Vagina (tissue), 2 donors: ENCODE results near the gene DROSHA. TPM values are rescaled to one million over a fixed set of nuclear protein-coding genes. Genes with fewer than 3 reads are reported as not detected.
A peak's percentile ranks its signal among the peaks of the same experiment; 100 is the strongest.

Experiments used
- DNase-seq, 2 donors: peaks; one replicate each; pipeline ENCODE4 v3.0.0-alpha.2; 2017; ENCODE audit errors: extremely low spot score in 2 of 2
- H3K27ac ChIP-seq: fragments of 200-600 bp; sonication (generic); one replicate; pipeline ENCODE4 v1.5.1; 2019
- H3K27me3 ChIP-seq: fragments of 200-600 bp; sonication (generic); one replicate; pipeline ENCODE4 v1.5.1; 2019
- H3K36me3 ChIP-seq, 2 donors: fragments of 200-600 bp; sonication (generic); one replicate each; pipeline ENCODE4 v1.5.1; 2017 to 2019
- H3K4me1 ChIP-seq: fragments of 200-600 bp; sonication (generic); one replicate; pipeline ENCODE4 v1.5.1; 2019
- H3K4me3 ChIP-seq, 2 donors: fragments of 200-600 bp; sonication (generic); 1 replicate in 1 of 2; 2 replicates in 1 of 2; pipeline ENCODE4 v1.5.1; 2016 to 2019
- H3K9me3 ChIP-seq: fragments of 200-600 bp; sonication (generic); one replicate; pipeline ENCODE4 v1.5.1; 2019
- POLR2A ChIP-seq, 2 donors: fragments of 450-650 bp; IDR thresholded peaks; one replicate each; pipeline ENCODE4 v1.6.1; 2017; ENCODE audit warnings: antibody characterized with exemption in 2 of 2, mild to moderate bottlenecking in 2 of 2, moderate library complexity in 2 of 2
- POLR2AphosphoS5 ChIP-seq, 2 donors: sonication (generic); formaldehyde crosslinking; IDR thresholded peaks; one replicate each; pipeline ENCODE4 v1.9.0; 2017; ENCODE audit warnings: antibody characterized with exemption in 2 of 2, mild to moderate bottlenecking in 2 of 2, low read depth in 1 of 2; ENCODE audit not compliant: insufficient read depth in 1 of 2
- intact Hi-C: fragments of 100-400 bp; cut with DNase I; formaldehyde crosslinking; loops from one replicate; pipeline ENCODE4 v1.15.1; 2023
- total RNA-seq: library from RNA; depleted of rRNA; stranded (reverse); fragments of >200 nt; gene quantifications from one replicate; pipeline ENCODE4 v1.2.3, GENCODE V29; 2016
- TF ChIP-seq, protein P1 (sequence below), 3 experiments: fragments of 450-650 bp in 2 of 3; fragments of 200-600 bp in 1 of 3; sonication (generic) in 1 of 3; IDR thresholded peaks; one replicate each; pipeline ENCODE4 v1.5.1; 2017 to 2019; ENCODE audit warnings: antibody characterized with exemption in 3 of 3, mild to moderate bottlenecking in 2 of 3, moderate library complexity in 2 of 3

DROSHA gene
- total RNA-seq, 1 donor from 2014 or later: 50.1 TPM

DNA sequence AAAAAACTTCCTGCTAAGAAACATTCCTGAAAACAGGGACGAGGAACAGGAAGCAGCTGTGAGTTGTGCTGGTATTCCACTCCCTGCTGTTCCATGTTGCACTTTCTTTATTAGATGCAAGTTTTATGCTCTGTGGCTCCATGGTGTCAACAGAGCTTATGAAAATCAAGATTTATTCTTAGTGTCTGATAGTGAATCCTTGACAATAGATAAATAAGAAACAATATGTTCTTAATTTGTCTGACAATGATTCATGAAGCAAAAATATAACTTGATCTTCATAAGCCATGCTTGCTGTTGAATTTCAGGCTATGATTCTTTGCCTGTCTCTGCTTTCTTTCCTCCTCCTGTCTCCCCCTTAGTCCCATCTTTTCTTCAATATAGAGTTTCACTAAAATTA is 119.6 kb downstream of the DROSHA start:
- Histone ChIP-seq H3K4me1 (peaks cover 30% of the 10 kb centered on the region), H3K27me3 (no peaks in the 10 kb centered on the region), H3K9me3 (no peaks in the 10 kb centered on the region), H3K4me3 (no peak overlapping the region), H3K36me3 (peaks cover 0 to 3% of the 10 kb centered on the region in 2 donors), H3K27ac (no peak overlapping the region)
- DNase-seq: no peak
- no peak for TF ChIP-seq POLR2AphosphoS5 (IDR thresholded peaks at IDR 0.05; ENCODE audit: insufficient read depth in 1 of 2, low read depth in 1 of 2)
- TF ChIP-seq POLR2A (IDR thresholded peaks at IDR 0.05): no peak
- TF ChIP-seq, protein P1, sequence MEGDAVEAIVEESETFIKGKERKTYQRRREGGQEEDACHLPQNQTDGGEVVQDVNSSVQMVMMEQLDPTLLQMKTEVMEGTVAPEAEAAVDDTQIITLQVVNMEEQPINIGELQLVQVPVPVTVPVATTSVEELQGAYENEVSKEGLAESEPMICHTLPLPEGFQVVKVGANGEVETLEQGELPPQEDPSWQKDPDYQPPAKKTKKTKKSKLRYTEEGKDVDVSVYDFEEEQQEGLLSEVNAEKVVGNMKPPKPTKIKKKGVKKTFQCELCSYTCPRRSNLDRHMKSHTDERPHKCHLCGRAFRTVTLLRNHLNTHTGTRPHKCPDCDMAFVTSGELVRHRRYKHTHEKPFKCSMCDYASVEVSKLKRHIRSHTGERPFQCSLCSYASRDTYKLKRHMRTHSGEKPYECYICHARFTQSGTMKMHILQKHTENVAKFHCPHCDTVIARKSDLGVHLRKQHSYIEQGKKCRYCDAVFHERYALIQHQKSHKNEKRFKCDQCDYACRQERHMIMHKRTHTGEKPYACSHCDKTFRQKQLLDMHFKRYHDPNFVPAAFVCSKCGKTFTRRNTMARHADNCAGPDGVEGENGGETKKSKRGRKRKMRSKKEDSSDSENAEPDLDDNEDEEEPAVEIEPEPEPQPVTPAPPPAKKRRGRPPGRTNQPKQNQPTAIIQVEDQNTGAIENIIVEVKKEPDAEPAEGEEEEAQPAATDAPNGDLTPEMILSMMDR (IDR thresholded peaks at IDR 0.05): no peak
- intact Hi-C loops: no loop called here

DNA sequence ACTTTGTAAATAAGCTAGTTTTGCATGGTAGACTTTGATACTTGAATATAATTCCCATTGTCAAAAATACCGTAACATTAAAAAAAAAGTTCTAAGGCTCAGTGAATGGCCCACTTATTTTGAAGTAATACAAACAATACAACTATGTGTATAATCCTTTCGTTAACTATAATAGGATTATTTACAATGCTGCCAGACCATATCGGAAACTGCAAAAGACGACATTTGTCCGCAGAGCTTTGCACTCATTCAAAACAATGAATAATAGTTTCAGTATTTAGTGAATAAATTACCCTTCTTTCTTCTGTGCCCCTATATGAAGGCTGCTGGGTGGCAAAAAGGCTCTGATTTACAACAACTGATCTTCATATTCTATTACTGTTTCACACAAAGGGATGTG is 121.8 kb downstream of the DROSHA start:
- H3K27me3 ChIP-seq: no peaks in the 10 kb centered on the region
- intact Hi-C loops: no loop called here
- no peak for DNase-seq
- H3K36me3 ChIP-seq: peaks cover 0 to 10% of the 10 kb centered on the region in 2 donors
- peaks cover 30% of the 10 kb centered on the region for H3K4me1 ChIP-seq
- no peak overlapping the region for H3K27ac ChIP-seq
- TF ChIP-seq, protein P1 (IDR thresholded peaks at IDR 0.05): no peak
- TF ChIP-seq POLR2A (IDR thresholded peaks at IDR 0.05): no peak
- TF ChIP-seq POLR2AphosphoS5 (IDR thresholded peaks at IDR 0.05; ENCODE audit: insufficient read depth in 1 of 2, low read depth in 1 of 2): no peak
- no peak overlapping the region for H3K4me3 ChIP-seq
- no peaks in the 10 kb centered on the region for H3K9me3 ChIP-seq

DNA sequence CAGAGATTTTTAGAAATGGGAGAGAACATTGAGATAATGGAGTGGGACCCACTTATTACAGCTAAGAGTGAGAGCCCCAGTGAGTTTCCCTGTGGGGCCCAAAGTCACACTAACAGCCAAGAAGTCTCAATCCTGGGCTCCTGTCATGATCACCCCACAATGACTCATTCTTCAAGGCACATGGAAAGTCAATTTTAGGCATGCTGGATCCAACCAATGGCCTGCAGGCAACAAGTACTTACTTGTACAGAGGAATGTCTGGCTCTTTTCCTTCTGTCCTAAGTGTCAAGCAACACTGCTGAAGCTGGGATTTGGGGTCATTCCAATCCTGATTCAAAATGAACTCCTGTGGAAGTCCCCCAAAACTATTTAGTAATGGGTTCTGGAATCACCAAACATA is 123.1 kb downstream of the DROSHA start:
- TF ChIP-seq POLR2AphosphoS5 (IDR thresholded peaks at IDR 0.05; ENCODE audit: insufficient read depth in 1 of 2, low read depth in 1 of 2) (no peak), POLR2A (IDR thresholded peaks at IDR 0.05) (no peak)
- TF ChIP-seq, protein P1 (IDR thresholded peaks at IDR 0.05): no peak
- intact Hi-C loops: no loop called here
- peak overlapping the region; percentile 50 for H3K27ac ChIP-seq
- H3K4me1 ChIP-seq: peaks cover 27% of the 10 kb centered on the region
- H3K36me3 ChIP-seq: peaks cover 0 to 10% of the 10 kb centered on the region in 2 donors
- DNase-seq: no peak
- no peaks in the 10 kb centered on the region for H3K9me3 ChIP-seq
- no peaks in the 10 kb centered on the region for H3K27me3 ChIP-seq
- H3K4me3 ChIP-seq: no peak overlapping the region

DNA sequence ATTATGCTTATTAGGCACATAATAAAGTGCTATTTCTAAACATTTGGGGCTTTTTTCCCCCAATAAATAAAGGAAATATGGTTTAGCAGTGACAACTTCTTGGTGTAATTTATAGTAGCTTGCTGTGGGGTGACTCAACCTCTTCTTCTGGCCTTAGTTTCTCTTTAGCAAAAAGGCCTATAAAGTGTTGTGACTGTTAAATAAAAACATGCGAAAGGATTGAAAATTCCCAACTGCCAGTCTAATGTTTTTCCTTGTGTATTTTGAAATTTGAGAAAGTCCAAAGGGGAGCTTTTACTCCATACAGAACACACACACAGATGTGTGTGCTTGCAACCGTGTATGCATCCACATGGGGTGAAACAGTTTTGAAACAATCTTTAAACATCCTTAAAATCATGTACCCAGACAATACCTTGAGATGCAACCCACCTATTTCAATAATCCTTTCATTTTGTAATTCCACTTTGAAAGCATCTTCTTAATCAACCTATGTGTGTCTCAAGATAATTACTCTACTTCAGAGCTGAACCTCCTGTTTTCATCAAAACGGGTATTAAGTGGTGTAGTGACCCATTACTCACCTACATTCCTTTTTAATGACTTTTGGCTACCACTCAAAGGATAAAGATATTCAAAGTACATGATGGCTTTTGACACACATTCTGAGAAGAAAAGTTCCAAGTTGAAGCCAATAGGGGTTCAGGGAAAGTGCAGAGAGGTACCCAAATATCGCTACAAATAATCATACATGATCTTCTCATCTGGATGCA is 123.8 kb downstream of the DROSHA start:
- H3K9me3 ChIP-seq: no peaks in the 10 kb centered on the region
- H3K4me3 ChIP-seq: no peak overlapping the region
- DNase-seq: no peak
- peaks cover 20% of the 10 kb centered on the region for H3K4me1 ChIP-seq
- H3K27ac ChIP-seq: peak overlapping the region; percentile 50
- intact Hi-C loops: no loop called here
- TF ChIP-seq, protein P1 (IDR thresholded peaks at IDR 0.05): no peak
- TF ChIP-seq POLR2A (IDR thresholded peaks at IDR 0.05) (no peak), POLR2AphosphoS5 (IDR thresholded peaks at IDR 0.05; ENCODE audit: insufficient read depth in 1 of 2, low read depth in 1 of 2) (no peak)
- H3K27me3 ChIP-seq: no peaks in the 10 kb centered on the region
- peaks cover 0 to 10% of the 10 kb centered on the region in 2 donors for H3K36me3 ChIP-seq

DNA sequence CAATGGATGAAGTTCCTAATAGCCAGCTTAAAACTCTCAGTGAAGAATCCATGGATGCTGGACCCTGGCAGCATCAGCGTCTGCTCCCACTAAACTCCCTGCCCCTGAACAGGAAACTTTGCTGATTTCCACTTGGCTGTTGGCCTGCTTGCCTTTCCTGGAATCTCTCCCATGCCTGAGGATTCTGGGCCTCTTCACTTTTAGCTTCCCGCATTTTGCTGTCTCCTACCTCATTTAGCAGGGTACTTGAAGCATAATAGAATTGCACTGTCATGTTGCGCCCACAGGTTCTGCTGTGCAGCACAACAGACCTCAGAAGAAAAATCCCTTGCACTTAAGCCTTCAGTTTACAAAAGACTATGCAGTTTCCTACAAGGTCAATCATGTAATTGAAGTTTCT is 127.6 kb downstream of the DROSHA start:
- intact Hi-C loops: no loop called here
- no peak for TF ChIP-seq POLR2A (IDR thresholded peaks at IDR 0.05)
- no peak for TF ChIP-seq POLR2AphosphoS5 (IDR thresholded peaks at IDR 0.05; ENCODE audit: insufficient read depth in 1 of 2, low read depth in 1 of 2)
- TF ChIP-seq, protein P1 (IDR thresholded peaks at IDR 0.05): no peak
- no peaks in the 10 kb centered on the region for H3K27me3 ChIP-seq
- H3K9me3 ChIP-seq: no peaks in the 10 kb centered on the region
- H3K36me3 ChIP-seq: peaks cover 0 to 19% of the 10 kb centered on the region in 2 donors
- no peak overlapping the region for H3K4me3 ChIP-seq
- no peak for DNase-seq
- H3K4me1 ChIP-seq: peaks cover 8% of the 10 kb centered on the region
- H3K27ac ChIP-seq: no peak overlapping the region
